Stimulated activated CD4-positive, alpha-beta T cell treated with anti-CD3 and anti-CD28 coated beads, Interleukin-1b, Interleukin-23, amount 100 ng/mL, for 24 hours (primary cell): Measurements from ENCODE around the gene HES3.
A peak's percentile ranks its signal among the peaks of the same experiment; 100 is the strongest.

ENCODE experiments used
- DNase-seq, 4 experiments: peaks; one replicate each; pipeline ENCODE4 v3.0.0-alpha.2; 2020; ENCODE audit warnings: low read depth in 4 of 4, low spot score in 1 of 4

HES3 gene

GRCh38 chr1:6245086-6245868 is 1.3 kb downstream of the HES3 start:
- DNase-seq: peak; percentile 55 to 76 (median 66)

- peak in 1 of 4 experiments; percentile 37 for DNase-seq
Measured at GRCh38 chr1:6245869-6246496, 2.0 kb downstream of the HES3 start.

- DNase-seq: peak; percentile 64 to 76 (median 74)
Measured at GRCh38 chr1:6246497-6247467, 2.8 kb downstream of the HES3 start.

- DNase-seq: no peak
Measured at GRCh38 chr1:6247651-6248050, 3.7 kb downstream of the HES3 start.

GRCh38 chr1:6248161-6248776 is 4.3 kb downstream of the HES3 start:
- no peak for DNase-seq

- DNase-seq: no peak
Measured at GRCh38 chr1:6248932-6249738, 5.2 kb downstream of the HES3 start.

GRCh38 chr1:6249739-6250689 is 6.0 kb downstream of the HES3 start:
- no peak for DNase-seq

- no peak for DNase-seq
Measured at GRCh38 chr1:6251233-6251632, 7.3 kb downstream of the HES3 start.

GRCh38 chr1:6251681-6252373 is 7.8 kb downstream of the HES3 start:
- no peak for DNase-seq

GRCh38 chr1:6252374-6252710 is 8.4 kb downstream of the HES3 start:
- no peak for DNase-seq

- no peak for DNase-seq
Measured at GRCh38 chr1:6253380-6253779, 9.4 kb downstream of the HES3 start.

GRCh38 chr1:6254691-6255090 is 10.7 kb downstream of the HES3 start:
- no peak for DNase-seq

GRCh38 chr1:6256645-6257044 is 12.7 kb downstream of the HES3 start:
- DNase-seq: no peak

GRCh38 chr1:6257541-6258069 is 13.6 kb downstream of the HES3 start:
- no peak for DNase-seq

GRCh38 chr1:6258675-6259074 is 14.7 kb downstream of the HES3 start:
- no peak for DNase-seq

- peak; percentile 49 to 68 (median 60) for DNase-seq
Measured at GRCh38 chr1:6259491-6260362, 15.7 kb downstream of the HES3 start.

- DNase-seq: no peak
Measured at GRCh38 chr1:6260433-6260934, 16.5 kb downstream of the HES3 start.
